ENCODE results near the gene CDK8.

- TF ChIP-seq ARNTL (CRISPR knock-in tag; IDR thresholded peaks at IDR 0.05; ENCODE audit: borderline replicate concordance, low read depth) (no peak), GLIS3 (CRISPR knock-in tag; IDR thresholded peaks at IDR 0.05) (no peak), ZNF70 (CRISPR knock-in tag; IDR thresholded peaks at IDR 0.05) (no peak), POU6F1 (CRISPR knock-in tag; IDR thresholded peaks at IDR 0.05; ENCODE audit: borderline replicate concordance, low read depth) (no peak)
Observed at GRCh38 chr13:26253262-26253786, 605 bp upstream of the CDK8 start.

Measured in SK-N-SH treated with all-trans-retinoic acid at 6 μM for 48 hours (cell line).